SK-N-MC (cell line): ENCODE results near the gene VEZF1.
A peak's percentile ranks its signal among the peaks of the same experiment; 100 is the strongest.

Source experiments
- DNase-seq: peaks from one replicate; pipeline ENCODE4 v3.0.0-alpha.2; 2011; ENCODE audit warnings: low read depth, low spot score
- H3K27ac ChIP-seq: fragments of 200-600 bp; sonication (generic); 2 replicates; pipeline ENCODE4 v1.5.1; 2016; ENCODE audit warnings: mixed run types
- H3K36me3 ChIP-seq: fragments of 200-600 bp; sonication (generic); 2 replicates; pipeline ENCODE4 v1.6.1; 2017; ENCODE audit warnings: antibody characterized with exemption, low read length, mixed read lengths; ENCODE audit not compliant: insufficient read depth
- H3K4me3 ChIP-seq: fragments of 200-600 bp; sonication (generic); 2 replicates; pipeline ENCODE4 v1.5.1; 2016
- H3K9ac ChIP-seq: fragments of 200-600 bp; sonication (generic); 2 replicates; pipeline ENCODE4 v1.8.0; 2017; ENCODE audit warnings: mixed run types, mixed read lengths; ENCODE audit not compliant: insufficient read length
- H3K9me3 ChIP-seq: fragments of 200-600 bp; sonication (generic); 2 replicates; pipeline ENCODE4 v1.6.1; 2017; ENCODE audit warnings: low read depth, mild to moderate bottlenecking, antibody characterized with exemption, low read length, moderate library complexity, mixed read lengths
- EZH2 ChIP-seq: fragments of 200-600 bp; sonication (generic); IDR thresholded peaks from one replicate; pipeline ENCODE4 v1.6.1; 2017; ENCODE audit warnings: antibody characterized with exemption
- FOXP2 ChIP-seq: optimal IDR thresholded peaks from 2 replicates; pipeline ENCODE3; 2011; ENCODE audit warnings: mild to moderate bottlenecking, moderate library complexity; ENCODE audit not compliant: insufficient read depth; ENCODE audit errors: extremely low read length, control extremely low read depth
- POLR2AphosphoS5 ChIP-seq: IDR thresholded peaks from 2 replicates; pipeline ENCODE4 v1.6.1; 2012; ENCODE audit warnings: mild to moderate bottlenecking, low read depth, low read length, borderline replicate concordance

The VEZF1 gene

GRCh38 chr17:57926723-57927047, 61.4 kb downstream of the VEZF1 start:
- no peak for DNase-seq
- no peak overlapping the region for H3K9ac ChIP-seq
- no peak overlapping the region for H3K27ac ChIP-seq
- no peak overlapping the region for H3K4me3 ChIP-seq
- H3K36me3 ChIP-seq: no peaks in the 10 kb centered on the region
- H3K9me3 ChIP-seq: no peaks in the 10 kb centered on the region
- TF ChIP-seq POLR2AphosphoS5 (no peak), FOXP2 (no peak), EZH2 (no peak)

GRCh38 chr17:57925361-57925990, 62.6 kb downstream of the VEZF1 start:
- DNase-seq: no peak
- TF ChIP-seq EZH2: no peak
- no peak for TF ChIP-seq POLR2AphosphoS5
- no peak for TF ChIP-seq FOXP2
- Histone ChIP-seq H3K9ac (no peak overlapping the region), H3K27ac (peak overlapping the region; percentile 77), H3K36me3 (no peaks in the 10 kb centered on the region), H3K4me3 (peak overlapping the region; percentile 21), H3K9me3 (no peaks in the 10 kb centered on the region)

- H3K9ac ChIP-seq: no peak overlapping the region
- peak overlapping the region; percentile 77 for H3K27ac ChIP-seq
- TF ChIP-seq EZH2 (no peak), FOXP2 (no peak), POLR2AphosphoS5 (no peak)
- DNase-seq: no peak
- H3K4me3 ChIP-seq: peak overlapping the region; percentile 21
- H3K36me3 ChIP-seq: no peaks in the 10 kb centered on the region
- H3K9me3 ChIP-seq: no peaks in the 10 kb centered on the region
Measured at GRCh38 chr17:57924677-57925076, 63.4 kb downstream of the VEZF1 start.
